DOHH2 (cell line): Measurements from ENCODE around the gene MAP1LC3A.

Experiments
- H3F3A ChIP-seq: fragments of 200-600 bp; sonication (generic), shearing (Covaris generic); 2 replicates; pipeline ENCODE4 v1.6.0; 2016; ENCODE audit warnings: antibody characterized with exemption, mild to moderate bottlenecking; ENCODE audit not compliant: control insufficient read depth, insufficient read depth
- H3K27ac ChIP-seq: fragments of 200-600 bp; sonication (generic); 2 replicates; pipeline ENCODE4 v1.5.1; 2014; ENCODE audit warnings: low read depth, mild to moderate bottlenecking, low read length, moderate library complexity
- H3K27me3 ChIP-seq: fragments of 200-600 bp; sonication (generic); 2 replicates; pipeline ENCODE4 v1.6.1; 2014; ENCODE audit warnings: mild to moderate bottlenecking, low read length, mixed read lengths; ENCODE audit not compliant: control insufficient read depth
- H3K36me3 ChIP-seq: fragments of 200-600 bp; sonication (generic); 2 replicates; pipeline ENCODE4 v1.6.1; 2014; ENCODE audit warnings: mild to moderate bottlenecking, low read length, moderate library complexity, mixed read lengths; ENCODE audit not compliant: control insufficient read depth
- H3K4me1 ChIP-seq: fragments of 200-600 bp; sonication (generic); 2 replicates; pipeline ENCODE4 v1.6.1; 2014; ENCODE audit warnings: mild to moderate bottlenecking, low read length, mixed read lengths; ENCODE audit not compliant: control insufficient read depth
- H3K4me2 ChIP-seq: fragments of 200-600 bp; sonication (generic); 2 replicates; pipeline ENCODE4 v1.6.0; 2014; ENCODE audit warnings: mild to moderate bottlenecking, low read length, moderate library complexity
- H3K4me3 ChIP-seq: fragments of 200-600 bp; sonication (generic); 2 replicates; pipeline ENCODE4 v1.5.1; 2014; ENCODE audit warnings: mild to moderate bottlenecking, low read length, mixed read lengths
- H3K79me2 ChIP-seq: fragments of 200-600 bp; sonication (generic); 2 replicates; pipeline ENCODE4 v1.6.1; 2014; ENCODE audit warnings: mild to moderate bottlenecking, low read length, mixed read lengths; ENCODE audit not compliant: control insufficient read depth
- H3K9me2 ChIP-seq: fragments of 200-600 bp; sonication (generic); replicated peaks from 2 replicates; pipeline ENCODE4 v1.6.1; 2014; ENCODE audit warnings: mild to moderate bottlenecking, low read length, mixed read lengths; ENCODE audit not compliant: control insufficient read depth
- H3K9me3 ChIP-seq: fragments of 200-600 bp; sonication (generic); 2 replicates; pipeline ENCODE4 v1.6.1; 2014; ENCODE audit warnings: antibody characterized with exemption, low read length, mixed read lengths; ENCODE audit not compliant: control insufficient read depth, insufficient read depth
- H4K20me1 ChIP-seq: fragments of 200-600 bp; sonication (generic); 2 replicates; pipeline ENCODE4 v1.6.0; 2014; ENCODE audit warnings: low read depth, mild to moderate bottlenecking, antibody characterized with exemption, low read length, moderate library complexity; ENCODE audit not compliant: control insufficient read depth, insufficient read depth
- CTCF ChIP-seq: fragments of 200-600 bp; sonication (generic); IDR thresholded peaks from one replicate; pipeline ENCODE4 v1.5.1; 2014; ENCODE audit warnings: antibody characterized with exemption, mild to moderate bottlenecking, low read depth, low read length; ENCODE audit not compliant: poor library complexity, severe bottlenecking
- EZH2phosphoT487 ChIP-seq: fragments of 200-600 bp; sonication (generic); IDR thresholded peaks from 2 replicates; pipeline ENCODE4 v1.6.1; 2017; ENCODE audit warnings: borderline replicate concordance, mild to moderate bottlenecking, antibody characterized with exemption, low read length, moderate library complexity, mixed read lengths

The MAP1LC3A gene

GRCh38 chr20:34525709-34526416, 32.7 kb upstream of the MAP1LC3A start:
- Histone ChIP-seq H3K9me2 (no peaks in the 10 kb centered on the region), H3K27me3 (no peaks in the 10 kb centered on the region), H3K4me2 (no peak overlapping the region), H3K4me1 (peaks cover 3% of the 10 kb centered on the region; the same call in 1 of the 2 replicates), H3F3A (no peaks in the 10 kb centered on the region), H3K27ac (no peak overlapping the region), H3K4me3 (no peak overlapping the region), H4K20me1 (peaks cover 13% of the 10 kb centered on the region; the same call in 1 of the 2 replicates), H3K36me3 (peaks cover 70% of the 10 kb centered on the region), H3K79me2 (peaks cover 47% of the 10 kb centered on the region), H3K9me3 (no peaks in the 10 kb centered on the region)
- TF ChIP-seq EZH2phosphoT487 (no peak), CTCF (no peak)

GRCh38 chr20:34526466-34526865, 32.1 kb upstream of the MAP1LC3A start:
- no peaks in the 10 kb centered on the region for H3K9me3 ChIP-seq
- peaks cover 69% of the 10 kb centered on the region for H3K36me3 ChIP-seq
- H4K20me1 ChIP-seq = peaks cover 13% of the 10 kb centered on the region; the same call in 1 of the 2 replicates
- no peaks in the 10 kb centered on the region for H3K9me2 ChIP-seq
- TF ChIP-seq EZH2phosphoT487 (no peak), CTCF (no peak)
- H3F3A ChIP-seq = no peaks in the 10 kb centered on the region
- no peak overlapping the region for H3K27ac ChIP-seq
- H3K4me1 ChIP-seq = peaks cover 3% of the 10 kb centered on the region; the same call in 1 of the 2 replicates
- H3K27me3 ChIP-seq = no peaks in the 10 kb centered on the region
- peaks cover 41% of the 10 kb centered on the region for H3K79me2 ChIP-seq
- no peak overlapping the region for H3K4me2 ChIP-seq
- no peak overlapping the region for H3K4me3 ChIP-seq

DNA sequence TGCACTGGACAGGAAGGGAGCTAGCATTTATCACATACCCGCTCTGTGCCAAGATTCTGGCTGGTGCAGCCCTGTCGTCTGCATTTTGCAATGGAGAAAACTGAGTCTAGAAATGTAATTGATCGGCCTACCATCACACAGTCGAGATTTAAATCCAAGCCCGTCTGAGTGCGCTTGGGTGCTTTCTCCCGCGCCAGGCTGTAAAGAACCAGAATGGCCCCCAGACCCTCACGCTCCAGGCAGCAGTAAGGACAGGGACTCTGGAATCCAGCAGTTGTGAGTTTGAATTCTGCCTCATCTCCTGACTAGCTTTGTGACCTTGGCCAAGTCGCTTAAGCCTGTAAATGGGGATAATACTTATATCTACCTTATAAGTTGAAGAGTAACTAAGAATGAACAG, 31.5 kb upstream of the MAP1LC3A start:
- Histone ChIP-seq H3K27ac (no peak overlapping the region), H3K4me2 (no peak overlapping the region), H3F3A (no peaks in the 10 kb centered on the region), H3K4me1 (peaks cover 3% of the 10 kb centered on the region; the same call in 1 of the 2 replicates), H3K79me2 (peaks cover 35% of the 10 kb centered on the region), H3K9me3 (no peaks in the 10 kb centered on the region), H4K20me1 (peaks cover 13% of the 10 kb centered on the region; the same call in 1 of the 2 replicates), H3K27me3 (no peaks in the 10 kb centered on the region), H3K4me3 (no peak overlapping the region), H3K9me2 (no peaks in the 10 kb centered on the region), H3K36me3 (peaks cover 66% of the 10 kb centered on the region)
- TF ChIP-seq CTCF (no peak), EZH2phosphoT487 (no peak)
